ENCODE measurements around the gene CADPS2. TPM values are rescaled to one million over a fixed set of nuclear protein-coding genes. Genes with fewer than 3 reads are reported as not detected.

CADPS2 gene
- total RNA-seq, 1 donor from 2014 or later, result 0.22 TPM

DNA sequence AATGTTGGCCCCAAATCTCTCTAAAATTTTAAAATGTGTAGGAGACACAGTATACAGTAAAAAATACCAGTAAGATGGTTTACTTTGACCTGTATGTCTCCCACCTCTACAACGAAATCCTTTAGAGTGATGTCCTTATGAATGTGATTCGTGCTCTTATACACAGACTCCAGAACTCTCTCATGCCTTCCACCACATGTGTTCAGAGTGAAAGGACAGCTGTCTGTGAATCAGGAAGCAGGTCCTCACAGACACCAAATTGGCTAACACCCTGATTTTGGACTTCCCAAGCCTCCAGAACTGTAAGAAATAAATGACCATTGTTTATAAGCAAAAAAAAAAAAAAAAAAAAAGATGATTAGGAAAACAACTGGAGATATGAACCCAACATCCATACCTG lies 222.5 kb downstream of the CADPS2 start:
- no peak for DNase-seq
- Mint-ChIP-seq H3K36me3 (ENCODE audit: unreplicated experiment) (no peaks in the 10 kb centered on the region), H3K4me3 (ENCODE audit: unreplicated experiment) (no peak overlapping the region), H3K27me3 (ENCODE audit: unreplicated experiment) (peaks cover 2% of the 10 kb centered on the region), H3K4me1 (ENCODE audit: low read depth, unreplicated experiment) (no peaks in the 10 kb centered on the region), H3K9me3 (ENCODE audit: unreplicated experiment) (no peaks in the 10 kb centered on the region), H3K27ac (ENCODE audit: unreplicated experiment) (no peak overlapping the region)
- TF ChIP-seq, protein P1, sequence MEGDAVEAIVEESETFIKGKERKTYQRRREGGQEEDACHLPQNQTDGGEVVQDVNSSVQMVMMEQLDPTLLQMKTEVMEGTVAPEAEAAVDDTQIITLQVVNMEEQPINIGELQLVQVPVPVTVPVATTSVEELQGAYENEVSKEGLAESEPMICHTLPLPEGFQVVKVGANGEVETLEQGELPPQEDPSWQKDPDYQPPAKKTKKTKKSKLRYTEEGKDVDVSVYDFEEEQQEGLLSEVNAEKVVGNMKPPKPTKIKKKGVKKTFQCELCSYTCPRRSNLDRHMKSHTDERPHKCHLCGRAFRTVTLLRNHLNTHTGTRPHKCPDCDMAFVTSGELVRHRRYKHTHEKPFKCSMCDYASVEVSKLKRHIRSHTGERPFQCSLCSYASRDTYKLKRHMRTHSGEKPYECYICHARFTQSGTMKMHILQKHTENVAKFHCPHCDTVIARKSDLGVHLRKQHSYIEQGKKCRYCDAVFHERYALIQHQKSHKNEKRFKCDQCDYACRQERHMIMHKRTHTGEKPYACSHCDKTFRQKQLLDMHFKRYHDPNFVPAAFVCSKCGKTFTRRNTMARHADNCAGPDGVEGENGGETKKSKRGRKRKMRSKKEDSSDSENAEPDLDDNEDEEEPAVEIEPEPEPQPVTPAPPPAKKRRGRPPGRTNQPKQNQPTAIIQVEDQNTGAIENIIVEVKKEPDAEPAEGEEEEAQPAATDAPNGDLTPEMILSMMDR (IDR thresholded peaks at IDR 0.05; ENCODE audit: partially characterized antibody, unreplicated experiment), result no peak

- Mint-ChIP-seq H3K9me3 (ENCODE audit: unreplicated experiment) (no peaks in the 10 kb centered on the region), H3K4me3 (ENCODE audit: unreplicated experiment) (no peak overlapping the region), H3K27me3 (ENCODE audit: unreplicated experiment) (peaks cover 2% of the 10 kb centered on the region), H3K36me3 (ENCODE audit: unreplicated experiment) (no peaks in the 10 kb centered on the region), H3K27ac (ENCODE audit: unreplicated experiment) (no peak overlapping the region), H3K4me1 (ENCODE audit: low read depth, unreplicated experiment) (no peaks in the 10 kb centered on the region)
- TF ChIP-seq, protein P1 (IDR thresholded peaks at IDR 0.05; ENCODE audit: partially characterized antibody, unreplicated experiment), result no peak
- DNase-seq, result no peak
Measured at GRCh38 chr7:122658856-122659255, 227.4 kb downstream of the CADPS2 start.

- no peak for DNase-seq
- TF ChIP-seq, protein P1 (IDR thresholded peaks at IDR 0.05; ENCODE audit: partially characterized antibody, unreplicated experiment), result no peak
- Mint-ChIP-seq H3K9me3 (ENCODE audit: unreplicated experiment) (no peaks in the 10 kb centered on the region), H3K27ac (ENCODE audit: unreplicated experiment) (no peak overlapping the region), H3K27me3 (ENCODE audit: unreplicated experiment) (no peaks in the 10 kb centered on the region), H3K36me3 (ENCODE audit: unreplicated experiment) (no peaks in the 10 kb centered on the region), H3K4me3 (ENCODE audit: unreplicated experiment) (no peak overlapping the region), H3K4me1 (ENCODE audit: low read depth, unreplicated experiment) (no peaks in the 10 kb centered on the region)
Measured at GRCh38 chr7:122653685-122654084, 232.6 kb downstream of the CADPS2 start.

DNA sequence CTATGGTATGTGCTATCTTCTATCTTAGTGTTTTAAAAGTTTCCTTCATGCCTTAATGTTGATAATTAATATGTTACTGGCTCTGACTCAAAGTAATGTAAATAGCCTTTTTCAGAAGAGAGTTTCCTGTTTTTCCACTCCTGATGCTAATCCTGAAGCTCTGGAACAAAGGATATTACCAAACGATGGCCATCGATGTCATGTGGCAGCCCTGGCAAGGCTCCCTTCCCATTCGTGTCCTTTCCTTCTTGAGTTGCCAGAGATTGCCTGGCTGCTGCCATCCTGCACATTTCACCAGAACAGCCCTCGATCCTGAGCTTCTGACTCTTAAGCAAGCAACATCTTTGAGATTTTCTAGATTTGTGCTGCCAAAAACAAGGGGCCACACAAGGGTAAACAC lies 233.4 kb downstream of the CADPS2 start:
- no peaks in the 10 kb centered on the region for H3K36me3 Mint-ChIP-seq (ENCODE audit: unreplicated experiment)
- no peaks in the 10 kb centered on the region for H3K9me3 Mint-ChIP-seq (ENCODE audit: unreplicated experiment)
- H3K4me1 Mint-ChIP-seq (ENCODE audit: low read depth, unreplicated experiment), result no peaks in the 10 kb centered on the region
- H3K27ac Mint-ChIP-seq (ENCODE audit: unreplicated experiment), result no peak overlapping the region
- TF ChIP-seq, protein P1 (IDR thresholded peaks at IDR 0.05; ENCODE audit: partially characterized antibody, unreplicated experiment), result no peak
- no peak for DNase-seq
- H3K27me3 Mint-ChIP-seq (ENCODE audit: unreplicated experiment), result no peaks in the 10 kb centered on the region
- H3K4me3 Mint-ChIP-seq (ENCODE audit: unreplicated experiment), result no peak overlapping the region

- TF ChIP-seq, protein P1 (IDR thresholded peaks at IDR 0.05; ENCODE audit: partially characterized antibody, unreplicated experiment), result no peak
- Mint-ChIP-seq H3K36me3 (ENCODE audit: unreplicated experiment) (no peaks in the 10 kb centered on the region), H3K4me1 (ENCODE audit: low read depth, unreplicated experiment) (no peaks in the 10 kb centered on the region), H3K4me3 (ENCODE audit: unreplicated experiment) (no peak overlapping the region), H3K9me3 (ENCODE audit: unreplicated experiment) (no peaks in the 10 kb centered on the region), H3K27me3 (ENCODE audit: unreplicated experiment) (no peaks in the 10 kb centered on the region), H3K27ac (ENCODE audit: unreplicated experiment) (no peak overlapping the region)
- no peak for DNase-seq
Measured at GRCh38 chr7:122651451-122651850, 234.8 kb downstream of the CADPS2 start.
